Liver (tissue), 3 donors: ENCODE results near the gene SLC6A11.

Source experiments
- EGR1 ChIP-seq, 2 donors: IDR thresholded peaks; 2 replicates each; pipeline ENCODE4 v1.6.1; 2016 to 2018; ENCODE audit warnings: antibody characterized with exemption in 2 of 2, low read depth in 2 of 2
- FOXA1 ChIP-seq: IDR thresholded peaks from 2 replicates; pipeline ENCODE4 v1.6.1; 2016; ENCODE audit warnings: antibody characterized with exemption
- HNF4G ChIP-seq: IDR thresholded peaks from 2 replicates; pipeline ENCODE4 v1.6.1; 2016; ENCODE audit warnings: antibody characterized with exemption
- RAD21 ChIP-seq, 2 donors: IDR thresholded peaks; 2 replicates each; pipeline ENCODE4 v1.6.1; 2016; ENCODE audit warnings: antibody characterized with exemption in 2 of 2, mild to moderate bottlenecking in 2 of 2
- RXRA ChIP-seq, 2 donors: IDR thresholded peaks; 2 replicates each; pipeline ENCODE4 v1.6.1; 2017 to 2018; ENCODE audit warnings: antibody characterized with exemption in 2 of 2, mild to moderate bottlenecking in 1 of 2
- SP1 ChIP-seq: IDR thresholded peaks from 2 replicates; pipeline ENCODE4 v1.6.1; 2018; ENCODE audit warnings: antibody characterized with exemption, mild to moderate bottlenecking
- YY1 ChIP-seq: IDR thresholded peaks from 2 replicates; pipeline ENCODE4 v1.6.1; 2016; ENCODE audit warnings: antibody characterized with exemption, mild to moderate bottlenecking
- TF ChIP-seq, protein P1 (sequence below): fragments of 150-350 bp; IDR thresholded peaks from 2 replicates; pipeline ENCODE4 v1.5.1; 2017; ENCODE audit warnings: improper control_type of control experiment, low read depth, low read length; ENCODE audit not compliant: missing input control
- TF ChIP-seq, protein P2 (sequence below): IDR thresholded peaks from 2 replicates; pipeline ENCODE4 v1.6.1; 2016; ENCODE audit warnings: antibody characterized with exemption
- TF ChIP-seq, protein P3 (sequence below): IDR thresholded peaks from 2 replicates; pipeline ENCODE4 v1.6.1; 2016; ENCODE audit warnings: antibody characterized with exemption, mild to moderate bottlenecking
- donor health status: healthy.
- donor health status: healthy.

- TF ChIP-seq, protein P1, sequence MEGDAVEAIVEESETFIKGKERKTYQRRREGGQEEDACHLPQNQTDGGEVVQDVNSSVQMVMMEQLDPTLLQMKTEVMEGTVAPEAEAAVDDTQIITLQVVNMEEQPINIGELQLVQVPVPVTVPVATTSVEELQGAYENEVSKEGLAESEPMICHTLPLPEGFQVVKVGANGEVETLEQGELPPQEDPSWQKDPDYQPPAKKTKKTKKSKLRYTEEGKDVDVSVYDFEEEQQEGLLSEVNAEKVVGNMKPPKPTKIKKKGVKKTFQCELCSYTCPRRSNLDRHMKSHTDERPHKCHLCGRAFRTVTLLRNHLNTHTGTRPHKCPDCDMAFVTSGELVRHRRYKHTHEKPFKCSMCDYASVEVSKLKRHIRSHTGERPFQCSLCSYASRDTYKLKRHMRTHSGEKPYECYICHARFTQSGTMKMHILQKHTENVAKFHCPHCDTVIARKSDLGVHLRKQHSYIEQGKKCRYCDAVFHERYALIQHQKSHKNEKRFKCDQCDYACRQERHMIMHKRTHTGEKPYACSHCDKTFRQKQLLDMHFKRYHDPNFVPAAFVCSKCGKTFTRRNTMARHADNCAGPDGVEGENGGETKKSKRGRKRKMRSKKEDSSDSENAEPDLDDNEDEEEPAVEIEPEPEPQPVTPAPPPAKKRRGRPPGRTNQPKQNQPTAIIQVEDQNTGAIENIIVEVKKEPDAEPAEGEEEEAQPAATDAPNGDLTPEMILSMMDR, result no peak
- TF ChIP-seq, protein P2, sequence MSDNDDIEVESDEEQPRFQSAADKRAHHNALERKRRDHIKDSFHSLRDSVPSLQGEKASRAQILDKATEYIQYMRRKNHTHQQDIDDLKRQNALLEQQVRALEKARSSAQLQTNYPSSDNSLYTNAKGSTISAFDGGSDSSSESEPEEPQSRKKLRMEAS, result no peak
- no peak for TF ChIP-seq FOXA1
- TF ChIP-seq EGR1 (IDR thresholded peaks at IDR 0.05; ENCODE audit: low read depth in 2 of 2), result no peak
- no peak for TF ChIP-seq RAD21 (IDR thresholded peaks at IDR 0.05)
- TF ChIP-seq YY1, result no peak
- no peak for TF ChIP-seq RXRA (IDR thresholded peaks at IDR 0.05)
- TF ChIP-seq SP1, result no peak
- TF ChIP-seq, protein P3, sequence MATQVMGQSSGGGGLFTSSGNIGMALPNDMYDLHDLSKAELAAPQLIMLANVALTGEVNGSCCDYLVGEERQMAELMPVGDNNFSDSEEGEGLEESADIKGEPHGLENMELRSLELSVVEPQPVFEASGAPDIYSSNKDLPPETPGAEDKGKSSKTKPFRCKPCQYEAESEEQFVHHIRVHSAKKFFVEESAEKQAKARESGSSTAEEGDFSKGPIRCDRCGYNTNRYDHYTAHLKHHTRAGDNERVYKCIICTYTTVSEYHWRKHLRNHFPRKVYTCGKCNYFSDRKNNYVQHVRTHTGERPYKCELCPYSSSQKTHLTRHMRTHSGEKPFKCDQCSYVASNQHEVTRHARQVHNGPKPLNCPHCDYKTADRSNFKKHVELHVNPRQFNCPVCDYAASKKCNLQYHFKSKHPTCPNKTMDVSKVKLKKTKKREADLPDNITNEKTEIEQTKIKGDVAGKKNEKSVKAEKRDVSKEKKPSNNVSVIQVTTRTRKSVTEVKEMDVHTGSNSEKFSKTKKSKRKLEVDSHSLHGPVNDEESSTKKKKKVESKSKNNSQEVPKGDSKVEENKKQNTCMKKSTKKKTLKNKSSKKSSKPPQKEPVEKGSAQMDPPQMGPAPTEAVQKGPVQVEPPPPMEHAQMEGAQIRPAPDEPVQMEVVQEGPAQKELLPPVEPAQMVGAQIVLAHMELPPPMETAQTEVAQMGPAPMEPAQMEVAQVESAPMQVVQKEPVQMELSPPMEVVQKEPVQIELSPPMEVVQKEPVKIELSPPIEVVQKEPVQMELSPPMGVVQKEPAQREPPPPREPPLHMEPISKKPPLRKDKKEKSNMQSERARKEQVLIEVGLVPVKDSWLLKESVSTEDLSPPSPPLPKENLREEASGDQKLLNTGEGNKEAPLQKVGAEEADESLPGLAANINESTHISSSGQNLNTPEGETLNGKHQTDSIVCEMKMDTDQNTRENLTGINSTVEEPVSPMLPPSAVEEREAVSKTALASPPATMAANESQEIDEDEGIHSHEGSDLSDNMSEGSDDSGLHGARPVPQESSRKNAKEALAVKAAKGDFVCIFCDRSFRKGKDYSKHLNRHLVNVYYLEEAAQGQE, result no peak
- TF ChIP-seq HNF4G, result no peak
Measured at GRCh38 chr3:10804183-10804648, 11.8 kb upstream of the SLC6A11 start.
